ENCODE results near the gene CXXC1. TPM values are rescaled to one million over a fixed set of nuclear protein-coding genes. Genes with fewer than 3 reads are reported as not detected.
A peak's percentile ranks its signal among the peaks of the same experiment; 100 is the strongest.
"Not testable (repeated sequence)": the region's sequence is repeated elsewhere in the genome, so short reads cannot be mapped to it uniquely, and the experiment has no call there.

Gene CXXC1
- total RNA-seq, 1 donor from 2014 or later = 75.9 TPM

- intact Hi-C loops (cut with DNase I) = no loop called here
- Histone ChIP-seq H3K36me3 (peaks cover 20% of the 10 kb centered on the region), H3K27me3 (no peaks in the 10 kb centered on the region), H3K27ac (no peak within 1 kb of the TSS), H3K9me3 (no peaks in the 10 kb centered on the region), H3K4me1 (peaks cover 7% of the 10 kb centered on the region), H3K4me3 (peak within 1 kb of the TSS; percentile 71)
- ATAC-seq = peak; percentile 98
- peak; percentile 97 for DNase-seq
- TF ChIP-seq CTCF (IDR thresholded peaks at IDR 0.05) = no peak
These were observed 21.2 kb downstream of the CXXC1 start, which contains the start of gene CFAP53 for GRCh38 chr18:50266248-50266704. Gene CFAP53, minus strand, starts transcription at chr18:50266495. Its CDS starts 91 bp downstream, at chr18:50266404.

GRCh38 chr18:50262977-50263376 is 24.5 kb downstream of the CXXC1 start:
- Histone ChIP-seq H3K4me1 (peaks cover 7% of the 10 kb centered on the region), H3K27ac (no peak overlapping the region), H3K27me3 (no peaks in the 10 kb centered on the region), H3K4me3 (no peak overlapping the region), H3K9me3 (no peaks in the 10 kb centered on the region), H3K36me3 (no peaks in the 10 kb centered on the region)
- intact Hi-C loops (cut with DNase I) = no loop called here
- ATAC-seq = no peak
- no peak for TF ChIP-seq CTCF (IDR thresholded peaks at IDR 0.05)
- DNase-seq = no peak

- Histone ChIP-seq H3K4me1 (no peaks in the 10 kb centered on the region), H3K27me3 (no peaks in the 10 kb centered on the region), H3K4me3 (no peak overlapping the region), H3K9me3 (no peaks in the 10 kb centered on the region), H3K27ac (no peak overlapping the region), H3K36me3 (no peaks in the 10 kb centered on the region)
- ATAC-seq (no peak), DNase-seq (no peak)
- intact Hi-C loops (cut with DNase I) = no loop called here
- TF ChIP-seq CTCF (IDR thresholded peaks at IDR 0.05) = no peak
These were observed 36.6 kb downstream of the CXXC1 start for GRCh38 chr18:50250935-50251334.

GRCh38 chr18:50249576-50249975 is 37.9 kb downstream of the CXXC1 start:
- no peaks in the 10 kb centered on the region for H3K27me3 ChIP-seq
- H3K4me3 ChIP-seq = no peak overlapping the region
- no peaks in the 10 kb centered on the region for H3K4me1 ChIP-seq
- no peak for ATAC-seq
- no peaks in the 10 kb centered on the region for H3K36me3 ChIP-seq
- H3K9me3 ChIP-seq = no peaks in the 10 kb centered on the region
- H3K27ac ChIP-seq = no peak overlapping the region
- no peak for DNase-seq
- no peak for TF ChIP-seq CTCF (IDR thresholded peaks at IDR 0.05)
- intact Hi-C loops (cut with DNase I) = no loop called here

GRCh38 chr18:50247561-50247960 is 39.9 kb downstream of the CXXC1 start:
- Histone ChIP-seq H3K4me3 (no peak overlapping the region), H3K36me3 (no peaks in the 10 kb centered on the region), H3K4me1 (no peaks in the 10 kb centered on the region), H3K9me3 (no peaks in the 10 kb centered on the region), H3K27me3 (no peaks in the 10 kb centered on the region), H3K27ac (no peak overlapping the region)
- ATAC-seq (no peak), DNase-seq (no peak)
- TF ChIP-seq CTCF (IDR thresholded peaks at IDR 0.05) = no peak
- intact Hi-C loops (cut with DNase I) = no loop called here

GRCh38 chr18:50241768-50242167 is 45.7 kb downstream of the CXXC1 start:
- ATAC-seq; intact Hi-C loops (cut with DNase I): not testable (repeated sequence)

More at GRCh38 chr18:50241768-50242167, 45.7 kb downstream of the CXXC1 start:
- not testable (repeated sequence) for H3K36me3 ChIP-seq, H3K27me3 ChIP-seq, H3K27ac ChIP-seq, DNase-seq, H3K4me1 ChIP-seq, H3K4me3 ChIP-seq, H3K9me3 ChIP-seq
